CD4-positive, alpha-beta T cell treated with Interleukin-17A for 4 hours (primary cell): ENCODE measurements around the gene SOAT2.
A peak's percentile ranks its signal among the peaks of the same experiment; 100 is the strongest.
"Not testable (repeated sequence)": the region's sequence is repeated elsewhere in the genome, so short reads cannot be mapped to it uniquely, and the experiment has no call there.

Source experiments
- DNase-seq: peaks from one replicate; pipeline ENCODE4 v3.0.0-alpha.2; 2020; ENCODE audit warnings: mixed read lengths

The SOAT2 gene

GRCh38 chr12:53090105-53090504 is 13.2 kb upstream of the SOAT2 start:
- no peak for DNase-seq

- no peak for DNase-seq
These were observed 12.7 kb upstream of the SOAT2 start for GRCh38 chr12:53090554-53090953.

- no peak for DNase-seq
These were observed 11.5 kb upstream of the SOAT2 start for GRCh38 chr12:53091756-53092155.

GRCh38 chr12:53093777-53094393 is 9.4 kb upstream of the SOAT2 start:
- no peak for DNase-seq

GRCh38 chr12:53094394-53094787 is 8.9 kb upstream of the SOAT2 start:
- no peak for DNase-seq

GRCh38 chr12:53094796-53095595 is 8.3 kb upstream of the SOAT2 start:
- not testable (repeated sequence) for DNase-seq

- not testable (repeated sequence) for DNase-seq
These were observed 7.7 kb upstream of the SOAT2 start for GRCh38 chr12:53095596-53095895.

GRCh38 chr12:53096089-53096741 is 7.1 kb upstream of the SOAT2 start:
- DNase-seq: no peak

GRCh38 chr12:53096759-53097158 is 6.5 kb upstream of the SOAT2 start:
- no peak for DNase-seq

- no peak for DNase-seq
These were observed 6.1 kb upstream of the SOAT2 start for GRCh38 chr12:53097207-53097563.

- peak; percentile 74 for DNase-seq
These were observed 5.5 kb upstream of the SOAT2 start, which contains the start of gene IGFBP6 for GRCh38 chr12:53097564-53098353. IGFBP6 (plus strand) TSS chr12:53097667; CDS start chr12:53097718, 51 bp downstream.

GRCh38 chr12:53098354-53098981 is 4.8 kb upstream of the SOAT2 start:
- peak; percentile 48 for DNase-seq

- DNase-seq: peak; percentile 93
These were observed 4.0 kb upstream of the SOAT2 start for GRCh38 chr12:53099071-53099882.

GRCh38 chr12:53100466-53101151 is 2.7 kb upstream of the SOAT2 start:
- no peak for DNase-seq

GRCh38 chr12:53101266-53101665 is 2.0 kb upstream of the SOAT2 start:
- DNase-seq: no peak

- DNase-seq: no peak
These were observed 1.1 kb upstream of the SOAT2 start for GRCh38 chr12:53101931-53102781.

GRCh38 chr12:53103860-53104305 is 597 bp downstream of the SOAT2 start:
- DNase-seq: peak; percentile 19

- DNase-seq: no peak
These were observed 2.0 kb downstream of the SOAT2 start for GRCh38 chr12:53105256-53105655.

- DNase-seq: no peak
These were observed 2.6 kb downstream of the SOAT2 start for GRCh38 chr12:53105712-53106439.
